T-helper 9 cell (primary cell): Measurements from ENCODE around the gene NIT1.

Experiments
- DNase-seq: peaks from one replicate; pipeline ENCODE4 v3.0.0-alpha.2; 2020

The NIT1 gene

DNA sequence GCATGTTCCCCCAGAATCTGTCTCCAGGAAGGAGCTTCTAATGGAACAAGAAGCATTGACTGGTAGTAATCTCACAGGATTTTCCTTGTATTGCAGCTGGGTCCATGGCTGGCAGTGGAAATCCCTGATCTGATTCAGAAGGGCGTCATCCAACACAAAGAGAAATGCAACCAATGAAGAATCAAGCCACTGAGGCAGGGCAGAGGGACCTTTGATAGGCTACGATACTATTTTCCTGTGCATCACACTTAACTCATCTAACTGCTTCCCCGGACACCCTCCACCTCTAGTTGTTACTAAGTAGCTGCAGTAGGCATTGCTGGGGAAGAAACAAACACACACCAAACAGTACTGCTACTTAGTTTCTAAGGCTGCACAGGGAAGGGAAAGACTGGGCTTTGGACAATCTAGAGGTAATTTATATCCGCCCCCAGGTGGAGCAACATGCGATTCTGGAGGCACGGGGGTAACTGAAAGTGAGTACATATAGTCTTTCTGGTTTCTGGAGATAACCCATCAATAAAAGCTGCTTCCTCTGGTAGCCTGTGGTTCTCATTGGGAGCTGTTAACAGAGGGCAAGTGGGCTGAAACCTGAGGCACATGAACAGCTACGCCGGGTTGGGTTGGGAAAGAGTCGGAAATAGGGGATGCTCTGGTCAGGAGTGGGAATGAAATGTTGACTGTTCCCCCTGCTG is 40.6 kb downstream of the NIT1 start:
- DNase-seq: no peak

DNA sequence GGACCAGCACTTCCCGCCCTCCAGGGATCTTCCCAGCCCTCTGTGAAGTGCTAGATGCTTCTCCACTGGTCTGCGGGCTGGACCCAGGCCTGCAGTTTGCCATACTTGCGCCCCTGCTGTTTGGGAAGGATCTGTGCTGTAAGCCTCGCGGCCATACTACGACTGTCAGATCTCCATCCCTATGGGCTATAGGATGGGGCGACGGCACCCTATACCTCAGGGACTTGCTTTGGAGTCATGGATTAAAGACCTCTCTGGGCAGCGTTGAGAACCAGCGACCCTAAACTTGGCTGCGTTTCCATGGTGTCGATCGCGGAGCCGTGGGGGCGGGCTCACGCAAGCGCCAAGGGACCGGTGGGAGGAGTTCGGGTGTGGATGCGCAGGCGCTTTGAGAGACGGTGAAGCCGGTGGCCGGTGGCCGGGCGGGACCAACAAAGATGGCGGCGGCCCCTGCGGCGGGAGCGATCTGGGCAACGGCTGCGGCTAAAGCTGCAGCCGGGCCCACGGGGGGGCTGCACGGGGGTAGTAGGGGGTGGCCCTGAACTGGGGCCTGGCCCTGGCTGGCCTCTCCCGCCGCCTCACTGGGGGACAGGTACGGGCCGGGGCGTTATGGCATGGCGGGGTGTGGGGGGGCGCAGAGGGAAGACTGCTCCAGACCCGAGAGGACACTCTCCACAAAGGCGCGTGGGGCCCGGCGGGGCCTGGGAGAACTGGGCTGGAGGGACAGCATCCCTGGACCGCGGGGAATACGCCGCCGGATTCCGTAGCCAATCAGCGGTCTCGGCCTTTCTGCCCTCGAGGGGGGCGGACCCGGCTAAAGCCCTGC is 41.4 kb downstream of the NIT1 start, which contains the start of gene USP21:
USP21 (plus strand) TSS at position 414 of the 826 bp plus-strand sequence. CDS start 1,141 bp downstream, outside the sequence.
- DNase-seq: peak; percentile 86

GRCh38 chr1:161159913-161160243 is 42.0 kb downstream of the NIT1 start:
- no peak for DNase-seq

GRCh38 chr1:161160671-161161145 is 42.8 kb downstream of the NIT1 start:
- no peak for DNase-seq

DNA sequence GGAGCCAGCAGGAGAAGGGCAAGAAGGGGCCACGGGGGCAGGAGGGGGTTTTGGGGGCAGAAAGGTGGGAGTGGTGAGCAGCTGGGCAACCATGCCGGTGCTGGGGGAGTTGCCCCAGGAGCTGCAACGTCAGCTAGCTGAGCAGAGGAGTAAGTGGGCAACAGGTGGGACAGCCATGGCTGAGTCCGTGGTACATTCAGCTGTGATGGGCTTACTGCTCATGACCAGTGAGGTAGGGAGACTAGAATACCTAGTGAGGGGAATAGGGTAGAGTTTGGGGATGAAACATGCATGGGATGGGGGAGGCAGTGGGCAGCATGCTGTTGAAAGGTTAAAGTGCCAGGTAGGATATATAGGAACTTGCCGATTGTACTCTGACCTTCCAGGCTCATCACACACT is 43.7 kb downstream of the NIT1 start:
- no peak for DNase-seq

DNA sequence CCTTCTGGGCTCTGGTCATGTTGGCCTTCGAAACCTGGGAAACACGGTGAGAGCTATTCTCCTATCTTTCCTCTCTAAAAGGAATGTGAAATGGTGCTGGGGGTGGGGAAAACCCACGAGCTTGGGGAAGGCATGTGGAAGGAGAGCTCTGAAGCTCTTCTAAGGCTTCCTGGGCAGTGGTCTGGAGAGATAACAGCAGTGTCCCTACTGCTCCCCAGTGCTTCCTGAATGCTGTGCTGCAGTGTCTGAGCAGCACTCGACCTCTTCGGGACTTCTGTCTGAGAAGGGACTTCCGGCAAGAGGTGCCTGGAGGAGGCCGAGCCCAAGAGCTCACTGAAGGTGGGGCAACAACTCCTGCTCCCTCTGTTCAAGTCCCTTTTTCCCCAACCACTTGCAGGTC is 44.1 kb downstream of the NIT1 start:
- no peak for DNase-seq

DNA sequence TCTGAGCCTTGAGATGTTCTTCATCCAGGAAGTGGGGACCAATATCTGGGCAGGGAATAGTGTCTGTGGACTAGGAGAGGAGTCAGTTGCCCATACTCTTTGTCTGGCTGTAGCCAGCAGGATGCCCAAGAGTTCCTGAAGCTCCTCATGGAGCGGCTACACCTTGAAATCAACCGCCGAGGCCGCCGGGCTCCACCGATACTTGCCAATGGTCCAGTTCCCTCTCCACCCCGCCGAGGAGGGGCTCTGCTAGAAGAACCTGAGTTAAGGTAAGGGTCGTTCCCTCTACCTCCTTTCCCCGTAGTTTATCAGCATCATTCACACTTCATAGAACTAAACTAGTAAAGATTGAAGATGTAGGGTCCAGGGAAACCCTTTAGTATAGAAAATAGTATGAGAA is 44.9 kb downstream of the NIT1 start:
- no peak for DNase-seq

DNA sequence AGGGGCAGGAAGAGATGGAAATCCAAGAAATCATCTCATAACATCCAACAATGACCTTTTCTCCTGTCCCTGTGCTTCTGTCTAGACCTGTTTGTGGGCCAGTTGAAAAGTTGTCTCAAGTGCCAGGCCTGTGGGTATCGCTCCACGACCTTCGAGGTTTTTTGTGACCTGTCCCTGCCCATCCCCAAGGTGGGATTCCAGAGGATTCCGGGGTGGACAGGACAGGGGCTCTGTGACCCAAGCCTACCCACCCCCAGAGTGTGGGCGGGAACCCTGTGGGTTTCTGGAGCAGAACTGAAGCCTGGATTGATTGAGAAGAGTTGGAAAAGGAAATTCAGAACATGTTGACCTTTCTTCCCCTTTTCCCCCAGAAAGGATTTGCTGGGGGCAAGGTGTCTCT is 45.9 kb downstream of the NIT1 start:
- no peak for DNase-seq

DNA sequence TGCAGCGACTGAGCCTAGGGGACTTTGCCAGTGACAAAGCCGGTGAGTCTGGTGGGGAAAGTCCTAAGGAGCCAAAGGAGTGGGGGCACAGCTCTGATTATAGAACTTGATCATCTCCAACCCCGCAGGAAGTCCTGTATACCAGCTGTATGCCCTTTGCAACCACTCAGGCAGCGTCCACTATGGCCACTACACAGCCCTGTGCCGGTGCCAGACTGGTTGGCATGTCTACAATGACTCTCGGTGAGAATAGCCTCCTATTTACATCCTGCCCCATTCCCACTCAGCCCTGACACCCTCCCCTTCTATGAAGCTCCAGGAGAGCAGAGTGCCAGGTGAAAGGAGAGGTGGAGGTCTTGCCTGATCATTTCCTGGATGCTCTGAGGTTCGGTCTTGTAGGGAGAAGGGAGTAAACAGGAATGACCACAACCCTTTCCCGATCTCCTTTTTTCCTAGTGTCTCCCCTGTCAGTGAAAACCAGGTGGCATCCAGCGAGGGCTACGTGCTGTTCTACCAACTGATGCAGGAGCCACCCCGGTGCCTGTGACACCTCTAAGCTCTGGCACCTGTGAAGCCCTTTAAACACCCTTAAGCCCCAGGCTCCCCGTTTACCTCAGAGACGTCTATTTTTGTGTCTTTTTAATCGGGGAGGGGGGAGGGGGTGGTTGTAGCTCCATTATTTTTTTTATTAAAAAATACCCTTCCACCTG is 47.2 kb downstream of the NIT1 start:
- DNase-seq: no peak

- peak; percentile 84 for DNase-seq
These were observed 48.1 kb downstream of the NIT1 start, which contains the start of gene PPOX for GRCh38 chr1:161165742-161166668. Gene PPOX, plus strand, starts transcription at chr1:161166426. Its CDS starts 422 bp downstream, at chr1:161166848.

DNA sequence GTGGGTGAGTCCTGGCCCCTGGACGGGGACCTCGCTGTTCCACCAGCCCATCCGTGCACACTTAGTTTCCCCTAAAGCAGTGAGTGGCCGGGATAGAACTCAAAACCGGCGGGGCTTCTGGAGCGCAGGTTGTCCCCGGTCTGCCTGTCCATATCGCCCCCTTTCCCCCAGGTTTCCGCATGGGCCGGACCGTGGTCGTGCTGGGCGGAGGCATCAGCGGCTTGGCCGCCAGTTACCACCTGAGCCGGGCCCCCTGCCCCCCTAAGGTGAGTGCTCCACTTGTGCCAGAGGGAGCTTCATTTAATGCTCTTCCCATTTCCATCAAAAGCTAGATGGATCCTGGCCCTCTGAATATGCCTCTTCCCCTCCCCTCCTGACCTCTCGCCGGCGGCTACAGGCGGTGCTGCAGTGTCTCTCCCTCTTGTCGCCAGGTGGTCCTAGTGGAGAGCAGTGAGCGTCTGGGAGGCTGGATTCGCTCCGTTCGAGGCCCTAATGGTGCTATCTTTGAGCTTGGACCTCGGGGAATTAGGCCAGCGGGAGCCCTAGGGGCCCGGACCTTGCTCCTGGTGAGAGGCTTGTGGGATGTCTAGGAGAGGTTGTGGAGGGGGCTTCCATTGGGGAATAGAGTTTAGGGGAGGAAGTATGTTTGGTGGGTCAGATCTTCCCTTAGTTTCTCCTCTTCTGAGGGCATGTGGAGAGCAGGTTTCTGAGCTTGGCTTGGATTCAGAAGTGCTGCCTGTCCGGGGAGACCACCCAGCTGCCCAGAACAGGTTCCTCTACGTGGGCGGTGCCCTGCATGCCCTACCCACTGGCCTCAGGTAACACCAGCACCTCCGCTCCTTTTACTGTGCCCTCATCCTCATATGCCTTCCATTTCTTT is 49.0 kb downstream of the NIT1 start:
- DNase-seq: no peak

- no peak for DNase-seq
These were observed 51.0 kb downstream of the NIT1 start for GRCh38 chr1:161168906-161169305.
